NOMO-1 (cell line): Measurements from ENCODE around the gene SLC35G2.
A peak's percentile ranks its signal among the peaks of the same experiment; 100 is the strongest.
"Not testable (repeated sequence)": the region's sequence is repeated elsewhere in the genome, so short reads cannot be mapped to it uniquely, and the experiment has no call there.

Source experiments
- DNase-seq, 2 experiments: peaks; one replicate each; lab custom pipeline; 2025; ENCODE audit not compliant: unreplicated experiment in 2 of 2; lab: John Stamatoyannopoulos, UW

The SLC35G2 gene

DNA sequence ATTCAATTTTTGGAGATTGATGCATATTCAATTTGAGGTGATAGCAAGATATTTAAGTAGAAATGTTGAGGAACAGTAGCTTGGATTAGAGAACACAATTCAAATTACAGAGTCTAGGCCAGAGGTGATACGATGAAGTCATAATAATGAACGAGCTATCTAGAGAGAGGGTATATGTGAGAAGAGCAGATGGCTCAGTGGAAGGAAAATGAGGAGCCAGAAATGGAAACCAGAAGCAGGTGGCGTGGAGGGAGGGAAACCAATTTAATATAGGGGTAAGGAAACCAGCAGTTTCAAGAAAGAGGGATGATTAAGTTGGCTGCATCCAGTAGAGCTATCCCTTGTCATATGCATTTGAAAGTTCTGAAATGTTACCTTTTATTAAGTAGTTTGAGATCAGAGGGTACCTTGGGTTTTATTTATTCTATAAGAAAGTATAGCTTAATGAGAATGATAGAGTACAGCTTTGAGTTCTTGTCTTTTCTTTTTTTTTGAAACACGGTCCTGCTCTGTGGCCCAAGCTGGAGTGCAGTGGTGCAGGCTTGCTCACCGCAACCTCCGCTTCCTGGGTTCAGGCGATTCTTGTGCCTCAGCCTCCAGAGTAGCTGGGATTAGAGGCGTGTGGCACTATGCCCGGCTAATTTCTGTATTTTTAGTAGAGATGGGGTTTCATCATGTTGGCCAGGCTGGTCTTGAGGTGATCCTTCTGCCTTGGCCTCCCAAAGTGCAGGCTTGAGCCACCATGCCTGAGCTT lies 65.2 kb downstream of the SLC35G2 start:
- DNase-seq = no peak

DNA sequence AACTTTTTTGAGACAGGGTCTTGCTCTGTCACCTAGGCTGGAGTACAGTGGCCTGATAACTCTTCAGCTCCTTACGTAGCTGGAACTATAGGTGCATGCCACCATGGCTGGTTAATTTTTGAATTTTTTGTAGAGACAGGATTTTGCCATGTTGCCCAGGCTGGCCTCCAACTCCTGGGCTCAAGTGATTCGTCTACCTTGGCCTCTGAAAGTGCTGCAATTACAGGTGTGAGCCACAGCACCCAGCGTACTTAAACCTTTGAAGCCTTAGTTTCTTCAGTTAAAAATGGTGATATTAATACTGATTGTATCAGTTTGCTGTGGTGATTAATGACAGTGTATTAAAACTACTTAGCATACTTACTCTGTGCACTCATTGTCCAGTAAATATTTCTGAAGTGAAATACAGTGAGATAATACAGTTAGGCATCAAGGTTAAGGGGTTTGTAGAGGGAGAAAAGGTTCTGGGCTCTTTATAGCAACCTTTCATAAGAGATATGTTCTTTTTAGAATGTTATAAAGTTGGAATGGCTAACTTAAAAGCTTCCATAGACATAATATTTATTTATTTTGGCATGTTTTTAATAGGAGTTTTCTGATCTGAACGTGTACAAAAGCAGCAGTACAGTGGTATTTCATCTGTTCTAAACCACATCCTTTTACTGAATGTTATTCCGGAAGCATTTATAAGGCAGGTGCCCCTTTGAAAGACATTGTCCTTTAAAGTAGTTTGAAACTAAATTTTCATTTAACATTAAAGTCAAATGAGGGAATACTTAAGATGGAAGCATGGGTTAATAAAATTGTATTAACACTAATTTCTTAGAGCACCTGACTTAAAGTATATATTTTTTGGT lies 66.7 kb downstream of the SLC35G2 start:
- no peak for DNase-seq

DNA sequence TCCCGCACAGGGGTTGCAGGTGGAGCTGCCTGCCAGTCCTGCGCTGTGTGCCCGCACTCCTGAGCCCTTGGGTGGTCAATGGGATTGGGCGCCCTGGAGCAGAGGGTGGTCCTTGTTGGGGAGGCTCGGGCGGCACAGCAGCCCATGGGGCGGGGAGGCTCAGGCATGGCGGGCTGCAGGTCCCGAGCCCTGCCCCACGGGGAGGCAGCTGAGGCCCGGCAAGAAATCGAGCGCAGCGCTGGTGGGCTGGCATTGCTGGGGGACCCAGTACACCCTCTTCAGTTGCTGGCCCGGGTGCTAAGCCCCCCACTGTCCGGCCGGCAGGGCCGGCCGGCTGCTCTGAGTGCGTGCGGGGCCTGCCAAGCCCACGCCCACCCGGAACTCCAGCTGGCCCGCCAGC lies 71.0 kb downstream of the SLC35G2 start:
- DNase-seq = no peak

DNA sequence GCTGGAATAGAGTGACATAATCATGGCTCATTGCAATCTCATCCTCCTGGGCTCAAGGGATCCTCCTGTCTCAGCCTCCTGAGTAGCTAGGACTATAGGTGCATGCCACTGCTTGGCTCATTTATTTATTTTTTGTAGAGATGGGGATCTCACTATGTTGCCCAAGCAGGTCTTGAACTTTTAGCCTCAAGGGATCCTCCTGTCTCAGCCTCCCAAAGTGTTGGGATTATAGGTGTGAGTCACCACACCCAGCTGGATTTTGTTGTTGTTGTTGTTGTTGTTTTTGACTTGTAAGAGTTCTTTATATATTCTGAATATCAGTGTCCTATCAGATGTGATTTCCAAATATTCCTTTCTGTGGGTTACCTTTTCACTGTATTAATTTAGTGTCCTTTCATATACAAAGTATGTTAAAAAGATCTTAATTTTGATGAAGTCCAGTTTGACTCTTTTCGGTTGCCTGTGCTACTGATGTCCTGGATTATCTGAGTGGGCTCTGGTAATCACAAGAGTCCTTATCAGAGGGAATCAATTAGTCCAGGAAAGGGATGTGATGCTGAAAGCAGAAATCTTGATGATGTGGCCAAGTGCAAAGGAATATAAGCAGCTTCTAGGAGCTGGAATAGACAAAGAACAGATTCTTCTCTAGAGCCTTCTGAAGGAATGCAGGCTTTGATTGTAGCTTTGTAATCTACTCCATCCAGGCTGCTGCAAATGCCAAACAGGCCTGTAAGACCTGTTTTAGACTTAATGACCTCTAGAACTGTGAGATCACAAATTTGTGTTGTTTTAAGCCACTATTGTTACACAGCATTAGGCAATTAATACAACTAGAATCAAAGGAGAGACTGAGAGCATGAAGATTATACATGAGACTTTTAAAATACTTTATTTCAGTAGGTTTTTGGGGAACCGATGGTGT lies 73.3 kb downstream of the SLC35G2 start:
- no peak for DNase-seq

DNA sequence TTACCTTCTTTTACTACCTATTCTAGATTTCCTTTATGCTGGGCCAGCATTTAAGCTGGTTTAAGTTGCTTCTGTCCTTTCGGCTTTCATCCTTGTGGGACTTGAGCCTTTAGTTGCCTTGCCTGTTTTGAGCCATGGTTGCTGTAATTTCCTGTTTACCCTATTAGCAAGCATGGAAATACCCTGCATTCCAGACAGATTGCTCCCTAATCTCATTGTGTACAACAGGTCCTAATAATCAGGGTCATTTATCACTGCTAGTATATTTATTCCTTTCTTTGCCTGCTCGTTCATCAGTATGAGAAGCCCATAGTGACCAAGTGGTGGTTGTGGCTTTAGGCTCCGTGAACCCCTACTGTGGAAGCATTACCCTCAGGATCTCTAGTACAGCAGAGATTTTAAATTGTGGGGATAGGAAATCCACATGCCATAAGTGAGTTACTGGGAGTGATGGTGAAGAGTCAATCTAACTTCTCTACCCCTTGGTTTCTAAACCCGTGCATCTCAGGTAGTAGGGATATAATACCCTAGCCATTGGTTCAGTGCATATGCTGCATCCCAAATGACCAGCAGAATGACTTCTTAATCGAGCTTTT lies 75.0 kb downstream of the SLC35G2 start:
- DNase-seq = no peak

DNA sequence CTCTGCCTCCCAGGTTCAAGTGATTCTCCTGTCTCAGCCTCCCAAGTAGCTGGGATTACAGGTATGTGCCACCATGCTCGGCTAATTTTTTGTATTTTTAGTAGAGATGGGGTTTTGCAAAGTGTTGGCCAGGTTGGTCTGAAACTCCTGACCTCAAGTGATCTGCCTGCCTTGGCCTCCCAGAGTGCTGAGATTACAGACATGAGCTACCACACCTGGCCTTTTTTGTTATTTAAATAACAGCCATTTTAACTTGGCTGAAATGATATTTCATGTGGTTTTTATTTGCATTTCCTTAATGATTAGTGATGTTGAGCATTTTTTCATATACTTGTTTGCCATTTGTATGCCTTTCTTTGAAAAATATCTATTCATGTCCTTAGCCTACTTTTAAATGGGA lies 78.2 kb downstream of the SLC35G2 start:
- not testable (repeated sequence) for DNase-seq

DNA sequence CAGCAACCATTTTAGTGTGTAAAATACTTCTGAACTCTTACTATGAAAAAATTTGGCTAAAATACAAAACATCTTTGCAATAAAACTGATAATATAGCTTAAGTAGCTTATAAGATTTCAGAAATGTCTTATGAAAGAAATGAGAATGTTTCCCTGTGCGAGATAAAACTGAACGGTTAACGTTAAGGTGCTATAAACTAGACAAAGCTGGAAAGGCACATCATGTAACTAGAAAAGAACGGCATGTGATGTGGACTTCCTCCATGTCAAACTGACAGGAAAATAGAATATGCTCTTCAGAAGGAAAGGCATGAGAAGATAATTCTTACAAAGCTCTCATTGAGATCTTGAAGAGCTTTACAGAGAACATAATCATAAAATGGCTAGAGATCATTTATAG lies 79.6 kb downstream of the SLC35G2 start:
- no peak for DNase-seq

DNA sequence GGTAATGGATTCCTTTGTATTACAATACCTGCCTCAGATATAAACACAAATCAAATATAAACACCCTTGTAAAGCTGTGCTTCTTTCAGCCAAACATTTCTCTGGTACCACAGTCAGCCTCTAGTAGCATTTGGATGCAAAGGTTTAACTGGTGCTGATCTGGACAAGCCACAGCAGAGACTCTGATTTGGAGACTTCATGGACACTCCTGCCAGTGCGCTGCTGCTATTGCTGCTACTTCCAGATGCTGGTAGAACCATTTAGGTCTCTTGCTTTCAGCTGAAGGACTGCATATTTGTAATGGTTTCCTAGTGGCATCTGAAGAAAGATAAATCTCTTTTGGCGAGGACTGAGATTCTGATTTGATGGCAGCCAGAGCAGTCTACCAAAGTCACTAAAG lies 80.0 kb downstream of the SLC35G2 start:
- no peak for DNase-seq

DNA sequence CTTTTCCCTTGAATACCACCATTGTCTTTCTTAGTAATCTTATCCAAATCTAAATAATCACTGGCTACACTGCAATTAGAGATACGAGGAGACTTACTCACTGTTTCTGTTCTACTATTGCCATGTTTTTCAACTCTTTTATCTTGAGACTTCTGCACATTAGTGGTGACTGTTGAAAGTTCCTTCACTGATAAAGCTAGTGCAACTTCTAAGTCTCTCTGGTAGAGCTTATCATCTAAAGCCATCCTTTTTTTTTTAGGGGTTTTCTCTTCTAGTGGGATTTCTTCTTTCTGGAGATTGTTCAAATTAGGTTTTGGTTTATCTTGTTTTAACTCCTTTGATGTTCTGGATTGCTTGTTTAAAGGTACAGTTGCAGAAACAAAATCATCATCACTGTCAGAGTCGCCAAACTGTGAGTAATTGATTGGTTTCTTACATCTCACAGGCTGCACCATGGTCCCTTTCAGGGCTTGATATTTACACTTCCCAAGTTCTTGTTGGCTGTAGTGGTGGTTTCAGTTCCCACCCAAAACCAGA lies 80.8 kb downstream of the SLC35G2 start:
- DNase-seq = no peak

DNA sequence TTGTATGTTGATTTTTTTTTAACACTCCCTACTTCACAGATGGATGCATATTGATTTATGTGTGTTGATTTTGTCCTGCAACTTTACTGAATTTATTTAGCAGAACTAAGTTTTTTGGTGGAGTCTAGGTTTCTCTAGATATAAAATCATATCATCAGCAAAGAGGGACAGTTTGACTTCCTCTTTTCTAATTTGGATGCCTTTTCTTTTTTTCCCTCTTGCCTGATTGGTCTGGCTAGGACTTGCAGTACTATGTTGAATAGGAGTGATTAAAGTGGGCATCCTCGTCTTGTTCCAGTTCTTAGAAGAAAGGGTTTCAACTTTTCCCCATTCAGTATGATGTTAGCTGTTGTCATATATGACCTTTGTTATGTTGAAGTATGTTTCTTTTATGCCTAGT lies 81.8 kb downstream of the SLC35G2 start:
- DNase-seq = peak; percentile 5 to 36

DNA sequence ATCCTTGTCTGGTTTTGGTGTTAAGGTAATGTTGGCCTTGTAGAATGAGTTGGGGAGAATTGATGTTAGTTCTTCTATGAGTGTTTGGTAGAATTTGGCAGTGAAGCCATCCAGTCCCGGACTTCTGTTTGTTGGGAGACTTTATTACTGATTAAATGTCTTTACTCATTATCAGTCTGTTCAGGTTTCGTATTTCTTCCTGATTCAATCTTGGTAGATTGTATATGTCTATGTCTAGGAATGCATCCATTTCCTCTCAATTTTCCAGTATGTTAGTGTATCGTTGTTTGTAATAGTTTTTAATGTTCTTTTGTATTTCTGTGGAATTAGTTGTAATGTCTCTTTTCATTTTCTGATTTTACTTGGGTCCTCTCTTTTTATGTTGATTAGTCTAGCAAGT lies 82.5 kb downstream of the SLC35G2 start:
- no peak for DNase-seq

DNA sequence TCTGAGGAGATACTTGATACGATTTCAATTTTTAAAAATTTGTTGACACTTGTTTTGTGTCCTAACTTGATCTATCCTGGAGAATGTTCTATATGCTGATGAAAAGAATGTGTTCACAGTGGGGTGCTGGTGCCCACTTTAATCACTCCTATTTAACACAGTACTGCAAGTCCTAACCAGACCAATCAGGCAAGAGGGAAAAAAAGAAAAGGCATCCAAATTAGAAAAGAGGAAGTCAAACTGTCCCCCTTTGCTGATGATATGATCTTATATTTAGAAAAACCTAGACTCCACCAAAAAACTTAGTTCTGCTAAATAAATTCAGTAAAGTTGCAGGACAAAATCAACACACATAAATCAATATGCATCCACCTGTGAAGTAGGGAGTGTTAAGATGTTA lies 83.6 kb downstream of the SLC35G2 start:
- DNase-seq = peak; percentile 8 to 46

DNA sequence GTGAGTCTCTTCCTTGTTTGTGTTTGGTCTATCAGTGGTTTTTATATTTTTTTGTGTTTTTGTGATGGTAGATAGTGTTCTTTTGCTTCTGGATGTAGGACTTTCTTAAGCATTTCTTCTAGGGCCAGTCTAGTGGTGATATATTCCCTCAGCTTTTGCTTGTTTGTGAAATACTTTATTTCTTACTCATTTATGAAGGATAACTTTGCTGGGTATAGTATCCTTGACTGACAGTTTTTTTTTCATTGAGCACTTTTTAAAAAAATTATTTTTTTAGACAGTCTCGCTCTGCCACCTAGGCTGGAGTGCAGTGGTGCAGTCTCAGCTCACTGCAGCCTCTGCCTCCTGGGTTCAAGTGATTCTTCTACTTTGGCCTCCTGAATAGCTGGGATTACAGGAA lies 85.0 kb downstream of the SLC35G2 start:
- DNase-seq = no peak

DNA sequence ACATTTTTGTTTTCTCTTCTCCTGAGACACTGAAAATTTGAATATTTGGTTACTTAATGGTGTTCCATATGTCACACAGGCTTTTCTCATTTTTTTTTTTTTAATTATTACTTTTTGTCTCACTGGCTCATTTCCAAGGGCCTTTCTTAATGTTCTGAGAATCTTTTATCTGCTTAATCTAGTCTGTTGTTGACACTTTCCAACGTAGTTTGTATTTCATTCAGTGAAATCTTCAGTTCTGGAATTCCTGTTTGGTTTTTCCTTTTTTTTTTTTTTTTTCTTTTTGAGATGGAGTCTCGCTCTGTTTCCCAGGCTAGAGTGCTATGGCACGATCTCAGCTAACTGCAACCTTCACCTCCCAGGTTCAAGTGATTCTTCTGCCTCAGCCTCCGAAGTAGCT lies 85.8 kb downstream of the SLC35G2 start:
- DNase-seq = no peak
